Measurements from ENCODE around the gene ANKRD30A.
"Not testable (repeated sequence)": the region's sequence is repeated elsewhere in the genome, so short reads cannot be mapped to it uniquely, and the experiment has no call there.

Gene ANKRD30A

GRCh38 chr10:37182719-37183118 is 57.3 kb downstream of the ANKRD30A start:
- not testable (repeated sequence) for H3K36me3 ChIP-seq (ENCODE audit: control insufficient read depth, insufficient read depth, low read length); H3K4me1 ChIP-seq (ENCODE audit: control insufficient read depth, insufficient read depth, low read length); H3K9ac ChIP-seq (ENCODE audit: low read length); H3K4me3 ChIP-seq (ENCODE audit: low read length); H3K27me3 ChIP-seq (ENCODE audit: control insufficient read depth, insufficient read depth, low read length); H3K9me3 ChIP-seq (ENCODE audit: control insufficient read depth, low read length)

GRCh38 chr10:37206132-37206531 is 80.7 kb downstream of the ANKRD30A start:
- no peak overlapping the region for H3K9ac ChIP-seq (ENCODE audit: low read length)
- H3K4me1 ChIP-seq (ENCODE audit: control insufficient read depth, insufficient read depth, low read length): no peaks in the 10 kb centered on the region
- H3K4me3 ChIP-seq (ENCODE audit: low read length): no peak overlapping the region
- H3K36me3 ChIP-seq (ENCODE audit: control insufficient read depth, insufficient read depth, low read length): no peaks in the 10 kb centered on the region
- H3K9me3 ChIP-seq (ENCODE audit: control insufficient read depth, low read length): no peaks in the 10 kb centered on the region
- no peaks in the 10 kb centered on the region for H3K27me3 ChIP-seq (ENCODE audit: control insufficient read depth, insufficient read depth, low read length)

GRCh38 chr10:37220866-37221265 is 95.5 kb downstream of the ANKRD30A start:
- no peaks in the 10 kb centered on the region for H3K36me3 ChIP-seq (ENCODE audit: control insufficient read depth, insufficient read depth, low read length)
- H3K27me3 ChIP-seq (ENCODE audit: control insufficient read depth, insufficient read depth, low read length): no peaks in the 10 kb centered on the region
- H3K9me3 ChIP-seq (ENCODE audit: control insufficient read depth, low read length): no peaks in the 10 kb centered on the region
- no peak overlapping the region for H3K4me3 ChIP-seq (ENCODE audit: low read length)
- no peak overlapping the region for H3K9ac ChIP-seq (ENCODE audit: low read length)
- H3K4me1 ChIP-seq (ENCODE audit: control insufficient read depth, insufficient read depth, low read length): no peaks in the 10 kb centered on the region

GRCh38 chr10:37222046-37222445 is 96.6 kb downstream of the ANKRD30A start:
- H3K36me3 ChIP-seq (ENCODE audit: control insufficient read depth, insufficient read depth, low read length): no peaks in the 10 kb centered on the region
- no peak overlapping the region for H3K9ac ChIP-seq (ENCODE audit: low read length)
- H3K4me1 ChIP-seq (ENCODE audit: control insufficient read depth, insufficient read depth, low read length): no peaks in the 10 kb centered on the region
- no peak overlapping the region for H3K4me3 ChIP-seq (ENCODE audit: low read length)
- H3K9me3 ChIP-seq (ENCODE audit: control insufficient read depth, low read length): no peaks in the 10 kb centered on the region
- no peaks in the 10 kb centered on the region for H3K27me3 ChIP-seq (ENCODE audit: control insufficient read depth, insufficient read depth, low read length)

GRCh38 chr10:37225163-37225562 is 99.8 kb downstream of the ANKRD30A start:
- no peaks in the 10 kb centered on the region for H3K9me3 ChIP-seq (ENCODE audit: control insufficient read depth, low read length)
- H3K9ac ChIP-seq (ENCODE audit: low read length): no peak overlapping the region
- no peak overlapping the region for H3K4me3 ChIP-seq (ENCODE audit: low read length)
- no peaks in the 10 kb centered on the region for H3K36me3 ChIP-seq (ENCODE audit: control insufficient read depth, insufficient read depth, low read length)
- H3K4me1 ChIP-seq (ENCODE audit: control insufficient read depth, insufficient read depth, low read length): no peaks in the 10 kb centered on the region
- H3K27me3 ChIP-seq (ENCODE audit: control insufficient read depth, insufficient read depth, low read length): no peaks in the 10 kb centered on the region

GRCh38 chr10:37226524-37226923 is 101.1 kb downstream of the ANKRD30A start:
- H3K4me3 ChIP-seq (ENCODE audit: low read length): no peak overlapping the region
- H3K36me3 ChIP-seq (ENCODE audit: control insufficient read depth, insufficient read depth, low read length): no peaks in the 10 kb centered on the region
- H3K9me3 ChIP-seq (ENCODE audit: control insufficient read depth, low read length): no peaks in the 10 kb centered on the region
- H3K9ac ChIP-seq (ENCODE audit: low read length): no peak overlapping the region
- no peaks in the 10 kb centered on the region for H3K4me1 ChIP-seq (ENCODE audit: control insufficient read depth, insufficient read depth, low read length)
- no peaks in the 10 kb centered on the region for H3K27me3 ChIP-seq (ENCODE audit: control insufficient read depth, insufficient read depth, low read length)

- H3K9ac ChIP-seq (ENCODE audit: low read length): no peak overlapping the region
- H3K27me3 ChIP-seq (ENCODE audit: control insufficient read depth, insufficient read depth, low read length): no peaks in the 10 kb centered on the region
- H3K4me1 ChIP-seq (ENCODE audit: control insufficient read depth, insufficient read depth, low read length): no peaks in the 10 kb centered on the region
- no peaks in the 10 kb centered on the region for H3K36me3 ChIP-seq (ENCODE audit: control insufficient read depth, insufficient read depth, low read length)
- no peaks in the 10 kb centered on the region for H3K9me3 ChIP-seq (ENCODE audit: control insufficient read depth, low read length)
- H3K4me3 ChIP-seq (ENCODE audit: low read length): no peak overlapping the region
Measured at GRCh38 chr10:37234692-37235091, 109.3 kb downstream of the ANKRD30A start.

- no peak overlapping the region for H3K4me3 ChIP-seq (ENCODE audit: low read length)
- no peaks in the 10 kb centered on the region for H3K27me3 ChIP-seq (ENCODE audit: control insufficient read depth, insufficient read depth, low read length)
- no peaks in the 10 kb centered on the region for H3K36me3 ChIP-seq (ENCODE audit: control insufficient read depth, insufficient read depth, low read length)
- no peaks in the 10 kb centered on the region for H3K9me3 ChIP-seq (ENCODE audit: control insufficient read depth, low read length)
- H3K9ac ChIP-seq (ENCODE audit: low read length): no peak overlapping the region
- H3K4me1 ChIP-seq (ENCODE audit: control insufficient read depth, insufficient read depth, low read length): no peaks in the 10 kb centered on the region
Measured at GRCh38 chr10:37236093-37236492, 110.7 kb downstream of the ANKRD30A start.

GRCh38 chr10:37240223-37240622 is 114.8 kb downstream of the ANKRD30A start:
- no peaks in the 10 kb centered on the region for H3K9me3 ChIP-seq (ENCODE audit: control insufficient read depth, low read length)

GRCh38 chr10:37246637-37247036 is 121.2 kb downstream of the ANKRD30A start:
- Histone ChIP-seq H3K4me3 (ENCODE audit: low read length) (no peak overlapping the region), H3K36me3 (ENCODE audit: control insufficient read depth, insufficient read depth, low read length) (no peaks in the 10 kb centered on the region), H3K9me3 (ENCODE audit: control insufficient read depth, low read length) (no peaks in the 10 kb centered on the region), H3K27me3 (ENCODE audit: control insufficient read depth, insufficient read depth, low read length) (no peaks in the 10 kb centered on the region), H3K9ac (ENCODE audit: low read length) (no peak overlapping the region), H3K4me1 (ENCODE audit: control insufficient read depth, insufficient read depth, low read length) (no peaks in the 10 kb centered on the region)

More at GRCh38 chr10:37240223-37240622, 114.8 kb downstream of the ANKRD30A start:
- no peaks in the 10 kb centered on the region for H3K36me3 ChIP-seq (ENCODE audit: control insufficient read depth, insufficient read depth, low read length)
- no peaks in the 10 kb centered on the region for H3K27me3 ChIP-seq (ENCODE audit: control insufficient read depth, insufficient read depth, low read length)
- H3K4me1 ChIP-seq (ENCODE audit: control insufficient read depth, insufficient read depth, low read length): no peaks in the 10 kb centered on the region
- H3K9ac ChIP-seq (ENCODE audit: low read length): no peak overlapping the region
- no peak overlapping the region for H3K4me3 ChIP-seq (ENCODE audit: low read length)

GRCh38 chr10:37255837-37256236 is 130.4 kb downstream of the ANKRD30A start:
- H3K9me3 ChIP-seq (ENCODE audit: control insufficient read depth, low read length); H3K36me3 ChIP-seq (ENCODE audit: control insufficient read depth, insufficient read depth, low read length); H3K9ac ChIP-seq (ENCODE audit: low read length); H3K27me3 ChIP-seq (ENCODE audit: control insufficient read depth, insufficient read depth, low read length); H3K4me1 ChIP-seq (ENCODE audit: control insufficient read depth, insufficient read depth, low read length); H3K4me3 ChIP-seq (ENCODE audit: low read length): not testable (repeated sequence)

- no peaks in the 10 kb centered on the region for H3K36me3 ChIP-seq (ENCODE audit: control insufficient read depth, insufficient read depth, low read length)
- H3K9ac ChIP-seq (ENCODE audit: low read length): no peak overlapping the region
- no peaks in the 10 kb centered on the region for H3K27me3 ChIP-seq (ENCODE audit: control insufficient read depth, insufficient read depth, low read length)
- H3K9me3 ChIP-seq (ENCODE audit: control insufficient read depth, low read length): no peaks in the 10 kb centered on the region
- no peaks in the 10 kb centered on the region for H3K4me1 ChIP-seq (ENCODE audit: control insufficient read depth, insufficient read depth, low read length)
- H3K4me3 ChIP-seq (ENCODE audit: low read length): no peak overlapping the region
Measured at GRCh38 chr10:37263304-37263703, 137.9 kb downstream of the ANKRD30A start.

GRCh38 chr10:37268266-37268665 is 142.9 kb downstream of the ANKRD30A start:
- Histone ChIP-seq H3K4me3 (ENCODE audit: low read length) (no peak overlapping the region), H3K27me3 (ENCODE audit: control insufficient read depth, insufficient read depth, low read length) (no peaks in the 10 kb centered on the region), H3K4me1 (ENCODE audit: control insufficient read depth, insufficient read depth, low read length) (no peaks in the 10 kb centered on the region), H3K9ac (ENCODE audit: low read length) (no peak overlapping the region), H3K36me3 (ENCODE audit: control insufficient read depth, insufficient read depth, low read length) (no peaks in the 10 kb centered on the region), H3K9me3 (ENCODE audit: control insufficient read depth, low read length) (no peaks in the 10 kb centered on the region)

Data from mucosa of stomach (tissue), 1 donor.